Skin epidermis (tissue), 12 donors: Measurements from ENCODE around the gene MGMT.

Experiments used
- H3K27ac ChIP-seq, 21 experiments: fragments of 200-600 bp; sonication (generic) in 11 of 21; one replicate each; pipeline ENCODE4 v1.5.0; 2020; ENCODE audit warnings: mild to moderate bottlenecking in 3 of 21, inconsistent platforms in 2 of 21, moderate library complexity in 2 of 21
- H3K4me3 ChIP-seq, 7 experiments: fragments of 200-600 bp; sonication (generic) in 2 of 7; one replicate each; pipeline ENCODE4 v1.5.0; 2020; ENCODE audit warnings: inconsistent platforms in 2 of 7, mild to moderate bottlenecking in 2 of 7, moderate library complexity in 1 of 7

MGMT gene

DNA sequence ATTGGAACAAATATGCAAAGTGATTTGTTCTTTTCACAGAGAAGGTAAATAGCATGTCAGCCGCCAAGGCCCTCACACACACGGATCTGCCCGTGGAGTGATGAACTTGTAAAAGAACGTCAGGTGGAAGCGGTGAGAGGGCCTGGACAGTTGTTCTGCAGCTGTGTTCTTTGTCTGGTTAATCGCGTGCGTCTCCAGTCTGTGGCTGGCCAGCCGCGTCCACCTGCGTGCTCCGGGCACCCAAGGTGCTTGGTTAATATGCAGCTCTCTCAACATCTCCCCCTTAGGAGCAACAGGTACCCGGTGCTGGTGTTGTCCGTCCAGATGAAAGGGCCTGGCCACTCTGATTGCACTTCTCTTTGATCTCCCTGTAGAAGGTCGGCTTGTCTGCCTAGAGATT is 162.9 kb downstream of the MGMT start:
- H3K27ac ChIP-seq: no peak overlapping the region

DNA sequence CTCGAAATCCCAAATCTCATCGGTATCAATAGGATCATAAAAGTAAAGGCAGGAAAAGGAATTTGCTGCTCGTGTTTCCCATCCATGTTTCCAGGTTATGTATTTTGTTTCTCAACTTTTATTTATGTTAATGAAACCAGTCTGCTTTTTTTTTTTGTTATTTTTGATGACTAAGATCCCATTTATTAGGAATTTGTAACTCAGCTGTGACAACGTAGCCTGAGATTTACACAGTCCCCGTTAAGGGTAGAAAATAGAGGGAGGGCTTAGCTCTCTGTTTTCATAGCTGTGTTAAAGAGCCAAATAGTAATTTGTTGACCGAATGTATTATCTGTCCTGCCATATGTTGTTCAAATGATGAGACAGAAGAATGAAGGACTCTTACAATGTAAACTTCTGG is 164.0 kb downstream of the MGMT start:
- no peak overlapping the region for H3K27ac ChIP-seq
- no peak overlapping the region for H3K4me3 ChIP-seq

More for the DNA sequence above, 162.9 kb downstream of the MGMT start:
- no peak overlapping the region for H3K4me3 ChIP-seq

DNA sequence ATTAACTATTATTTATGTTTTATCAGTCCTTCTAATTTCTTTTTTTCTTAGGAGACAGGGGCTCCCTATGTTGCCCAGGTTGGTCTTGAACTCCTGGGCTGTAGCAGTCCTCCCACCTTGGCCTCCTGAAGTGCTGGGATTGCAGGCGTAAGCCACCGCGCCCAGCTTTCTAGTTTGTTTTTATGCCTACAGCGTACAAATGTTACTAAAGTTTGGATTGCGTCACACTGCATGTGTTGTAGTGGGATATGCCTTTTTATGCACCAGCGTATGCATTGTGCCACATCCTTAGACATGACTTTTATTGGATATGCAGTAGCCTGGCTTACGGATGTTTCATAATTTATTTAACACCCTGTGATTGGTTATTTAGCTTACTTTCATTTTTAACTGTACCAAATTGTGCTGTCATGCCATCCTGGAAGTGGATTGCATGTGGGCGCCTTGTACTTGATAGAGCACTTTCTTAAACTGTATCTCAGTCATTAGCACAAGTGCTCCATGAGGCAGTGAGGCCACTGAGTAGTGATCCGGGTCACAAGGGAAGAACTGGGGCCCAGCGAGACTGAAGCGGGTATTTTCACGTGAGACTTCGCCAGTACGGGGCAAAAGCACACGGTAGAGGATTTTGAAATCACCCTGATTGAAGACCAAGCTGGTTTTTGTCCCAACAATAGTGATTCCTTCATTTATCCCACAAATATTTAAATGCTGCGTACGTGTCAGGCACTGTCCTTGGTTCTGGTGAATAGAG is 165.0 kb downstream of the MGMT start:
- no peak overlapping the region for H3K4me3 ChIP-seq

DNA sequence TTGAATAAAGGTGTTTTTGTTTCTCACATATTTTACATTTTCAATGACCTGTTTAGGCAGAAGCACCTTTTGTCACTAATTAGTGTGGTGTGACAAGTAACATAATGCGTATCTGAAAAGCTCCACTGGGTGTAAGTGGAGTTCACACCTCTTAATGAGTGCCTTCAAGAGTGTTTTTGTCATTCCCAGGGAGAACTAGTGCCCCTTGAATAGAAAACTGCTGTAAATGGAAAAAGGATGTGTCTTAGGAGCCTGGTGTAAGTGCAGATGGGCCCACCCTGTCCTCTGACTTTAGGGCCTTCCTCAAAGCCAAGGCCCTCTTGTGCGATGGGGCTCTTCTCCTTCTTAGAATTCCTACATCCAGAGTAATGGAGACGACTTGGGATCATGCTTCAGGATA is 170.0 kb downstream of the MGMT start:
- H3K27ac ChIP-seq: no peak overlapping the region
- no peak overlapping the region for H3K4me3 ChIP-seq

More for the DNA sequence above, 165.0 kb downstream of the MGMT start:
- no peak overlapping the region for H3K27ac ChIP-seq

DNA sequence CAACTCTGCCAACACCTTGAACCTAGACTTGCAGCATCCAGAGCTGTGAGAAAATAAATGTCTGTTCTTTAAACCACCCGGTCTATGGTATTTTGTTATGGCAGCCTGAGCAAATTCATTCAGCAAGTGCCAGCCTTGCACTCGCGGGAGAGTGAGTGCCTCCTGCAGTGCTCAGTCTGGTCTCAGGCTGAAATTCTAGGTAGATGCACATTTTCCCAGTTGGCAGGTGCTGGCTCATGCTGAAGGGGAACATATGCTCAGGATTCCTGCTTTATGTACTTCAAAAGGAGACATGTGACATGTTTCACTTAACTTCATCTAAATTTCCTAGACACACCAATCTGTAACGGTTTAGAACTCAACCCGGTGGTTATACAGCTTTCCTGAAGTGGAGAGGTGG is 170.8 kb downstream of the MGMT start:
- Histone ChIP-seq H3K27ac (no peak overlapping the region), H3K4me3 (no peak overlapping the region)

DNA sequence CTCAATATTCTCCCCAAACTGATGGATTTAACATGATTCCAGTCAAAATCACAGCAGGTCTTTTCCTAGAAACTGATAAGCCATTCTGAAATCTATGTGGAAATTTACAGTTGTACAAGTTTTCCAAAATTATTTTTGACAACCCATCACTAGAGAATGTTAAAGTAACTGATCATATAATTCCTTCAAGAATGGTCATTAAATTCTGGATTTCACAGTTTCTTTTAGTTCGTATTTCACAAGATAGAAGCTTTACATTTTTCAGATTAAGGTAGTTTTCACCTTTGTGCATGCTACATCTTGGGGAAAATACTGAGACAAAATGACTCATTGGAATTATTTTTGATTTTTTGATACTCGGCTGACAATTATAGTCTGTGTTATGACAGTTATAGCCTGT is 174.3 kb downstream of the MGMT start:
- Histone ChIP-seq H3K27ac (no peak overlapping the region), H3K4me3 (no peak overlapping the region)

DNA sequence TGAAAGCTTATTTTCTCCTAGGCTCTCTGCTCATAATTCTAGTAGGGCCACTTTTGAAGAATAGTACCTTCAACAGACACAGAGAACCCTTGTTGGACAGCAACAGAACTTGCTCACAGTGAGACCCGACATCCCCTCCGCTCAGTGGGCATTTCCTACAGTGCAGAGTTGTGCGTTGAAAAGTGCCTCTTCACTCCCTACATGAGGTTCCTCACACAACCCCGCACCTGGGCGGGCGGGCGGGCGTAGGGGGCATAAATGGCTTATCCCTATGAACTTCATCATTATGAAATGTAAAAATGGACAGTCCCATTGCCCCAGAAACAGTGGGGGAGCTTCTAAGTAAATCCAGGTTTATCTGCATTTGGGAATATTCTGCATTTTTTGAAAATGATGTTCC is 174.9 kb downstream of the MGMT start:
- H3K27ac ChIP-seq: no peak overlapping the region
- no peak overlapping the region for H3K4me3 ChIP-seq

DNA sequence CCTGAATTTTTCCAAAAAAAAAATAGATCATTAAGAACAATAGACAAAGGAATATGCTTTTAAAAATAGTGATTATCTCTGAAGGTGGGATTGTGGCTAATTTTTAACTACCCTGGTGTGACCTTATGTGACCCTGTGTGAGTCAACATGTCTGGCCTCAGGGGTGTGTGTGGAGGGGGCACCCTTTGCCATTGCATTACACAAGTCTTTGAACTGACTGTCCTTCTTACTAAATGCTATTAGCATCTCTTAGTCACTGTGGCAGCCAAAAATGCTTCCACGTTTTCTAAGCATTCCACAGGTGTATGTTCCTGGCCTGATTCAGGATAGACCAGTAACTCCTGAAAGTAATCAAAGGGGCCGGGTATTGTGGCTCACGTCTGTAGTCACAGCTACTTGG is 175.4 kb downstream of the MGMT start:
- H3K4me3 ChIP-seq: no peak overlapping the region
- H3K27ac ChIP-seq: no peak overlapping the region

DNA sequence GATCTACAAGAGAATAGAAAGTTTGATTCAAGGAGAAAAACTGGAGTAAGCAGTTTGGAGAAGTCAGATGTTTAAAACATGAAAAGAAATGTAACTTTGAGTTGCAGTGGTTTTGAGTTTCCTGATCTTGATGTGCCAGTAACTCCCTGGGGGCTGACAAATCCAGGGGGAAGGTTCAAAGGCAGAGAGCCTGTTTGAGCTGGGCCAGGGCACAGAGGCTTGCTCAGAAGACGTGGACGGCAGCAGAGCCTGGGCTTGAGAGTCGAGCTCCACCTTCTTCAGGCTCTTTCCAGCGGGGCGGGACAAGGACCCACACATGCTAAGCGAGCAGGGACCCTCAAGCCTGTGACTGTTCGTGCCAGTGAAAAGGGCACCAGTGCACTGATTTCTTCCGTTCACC is 176.2 kb downstream of the MGMT start:
- no peak overlapping the region for H3K4me3 ChIP-seq
- no peak overlapping the region for H3K27ac ChIP-seq

DNA sequence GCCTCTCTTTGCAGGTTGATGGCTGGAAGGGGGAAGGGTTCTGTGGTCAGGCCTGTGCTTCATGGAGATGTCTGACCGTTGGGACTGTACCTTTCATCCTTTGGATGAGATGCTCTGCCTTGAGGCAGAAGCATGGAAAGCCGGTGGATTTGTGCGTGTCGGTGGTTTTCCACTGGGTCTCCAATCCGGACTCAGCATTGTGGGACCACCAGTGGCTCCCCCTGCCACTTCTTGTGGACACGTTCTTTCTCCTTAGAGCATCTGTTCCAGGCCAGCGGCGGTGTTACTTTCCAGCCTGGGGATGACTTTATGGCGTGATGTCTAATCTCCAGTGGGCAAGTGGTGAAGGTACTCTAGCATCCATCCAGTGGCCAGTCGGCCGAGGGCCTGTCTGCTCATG is 178.4 kb downstream of the MGMT start:
- no peak overlapping the region for H3K4me3 ChIP-seq
- H3K27ac ChIP-seq: no peak overlapping the region

DNA sequence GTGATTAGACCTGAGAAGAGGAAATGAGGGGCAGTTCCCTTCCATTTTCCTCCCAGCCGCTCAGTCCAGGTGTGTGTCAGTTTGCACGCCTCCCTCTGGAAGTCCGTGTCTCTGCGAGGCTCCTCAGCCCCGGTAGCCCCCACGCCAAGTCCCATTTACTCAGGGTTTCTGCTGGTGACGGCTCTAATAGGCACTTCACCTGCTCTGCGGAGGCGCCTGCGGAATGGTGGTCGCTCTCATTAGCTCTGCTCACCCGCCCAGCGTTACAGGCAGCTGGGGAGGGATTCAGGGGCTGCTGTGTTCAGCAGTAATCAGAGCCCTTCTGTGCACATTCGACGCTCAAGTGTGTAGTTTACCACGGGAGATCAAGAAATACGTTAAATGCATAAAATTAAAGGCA is 179.9 kb downstream of the MGMT start:
- Histone ChIP-seq H3K4me3 (no peak overlapping the region), H3K27ac (no peak overlapping the region)

DNA sequence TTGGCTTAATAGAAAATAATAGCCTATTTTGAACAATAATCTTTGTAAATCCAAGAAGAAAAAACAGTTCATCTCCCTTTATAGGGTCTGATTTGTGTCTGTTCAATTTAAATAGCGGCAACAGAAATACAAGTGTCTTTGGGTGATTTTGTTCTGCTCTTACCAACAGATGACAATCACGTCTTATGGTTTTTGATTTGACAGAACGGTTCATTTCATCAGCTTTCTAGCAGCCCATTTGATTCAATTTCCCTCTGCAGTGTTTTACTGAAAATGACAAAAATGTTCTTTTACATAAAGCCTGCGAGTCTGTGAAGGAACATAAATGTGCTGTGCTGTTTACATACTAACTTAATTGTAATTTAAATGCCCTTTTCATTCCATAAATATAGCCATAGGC is 180.5 kb downstream of the MGMT start:
- no peak overlapping the region for H3K27ac ChIP-seq
- no peak overlapping the region for H3K4me3 ChIP-seq

DNA sequence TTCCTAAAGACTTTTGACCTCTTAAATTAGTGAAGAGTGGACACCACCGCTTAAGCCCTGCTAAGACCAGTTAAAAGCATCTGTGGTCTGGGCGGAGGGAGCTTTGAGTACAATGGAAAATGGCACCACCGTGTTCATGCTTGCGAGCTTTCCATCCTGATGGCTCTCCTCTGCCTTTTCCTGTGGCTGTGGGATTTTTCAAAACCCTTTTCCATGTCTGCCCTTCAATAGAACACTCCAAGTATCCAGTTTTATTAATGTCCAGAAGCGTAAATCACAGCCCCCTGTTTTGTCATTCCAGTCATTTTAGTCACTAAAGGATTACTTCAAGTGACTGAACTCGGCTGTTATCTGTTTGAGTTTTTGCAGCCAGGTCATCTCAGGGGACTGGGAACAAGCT is 181.8 kb downstream of the MGMT start:
- no peak overlapping the region for H3K27ac ChIP-seq

DNA sequence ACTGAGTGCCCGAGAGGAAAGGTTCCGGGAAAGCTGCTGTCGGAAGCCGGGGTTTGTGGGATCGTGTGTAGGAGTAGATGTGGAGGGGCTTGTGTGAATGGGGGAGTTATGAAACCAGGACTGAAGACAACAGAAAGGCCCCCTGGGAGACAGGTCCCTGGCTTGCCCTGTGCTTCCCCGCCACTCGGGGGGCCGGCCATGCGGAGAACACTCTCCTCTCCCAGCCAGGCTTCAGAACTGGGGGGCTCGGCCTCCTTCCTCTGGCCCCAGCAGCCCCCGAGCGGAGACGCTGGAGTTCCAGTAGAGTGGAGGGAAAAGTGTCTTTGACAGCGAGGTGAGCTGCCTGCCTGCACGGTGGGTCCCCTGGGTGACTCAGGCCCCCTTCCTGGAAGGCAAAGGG is 185.0 kb downstream of the MGMT start:
- Histone ChIP-seq H3K27ac (no peak overlapping the region), H3K4me3 (no peak overlapping the region)

More for the DNA sequence above, 181.8 kb downstream of the MGMT start:
- no peak overlapping the region for H3K4me3 ChIP-seq

DNA sequence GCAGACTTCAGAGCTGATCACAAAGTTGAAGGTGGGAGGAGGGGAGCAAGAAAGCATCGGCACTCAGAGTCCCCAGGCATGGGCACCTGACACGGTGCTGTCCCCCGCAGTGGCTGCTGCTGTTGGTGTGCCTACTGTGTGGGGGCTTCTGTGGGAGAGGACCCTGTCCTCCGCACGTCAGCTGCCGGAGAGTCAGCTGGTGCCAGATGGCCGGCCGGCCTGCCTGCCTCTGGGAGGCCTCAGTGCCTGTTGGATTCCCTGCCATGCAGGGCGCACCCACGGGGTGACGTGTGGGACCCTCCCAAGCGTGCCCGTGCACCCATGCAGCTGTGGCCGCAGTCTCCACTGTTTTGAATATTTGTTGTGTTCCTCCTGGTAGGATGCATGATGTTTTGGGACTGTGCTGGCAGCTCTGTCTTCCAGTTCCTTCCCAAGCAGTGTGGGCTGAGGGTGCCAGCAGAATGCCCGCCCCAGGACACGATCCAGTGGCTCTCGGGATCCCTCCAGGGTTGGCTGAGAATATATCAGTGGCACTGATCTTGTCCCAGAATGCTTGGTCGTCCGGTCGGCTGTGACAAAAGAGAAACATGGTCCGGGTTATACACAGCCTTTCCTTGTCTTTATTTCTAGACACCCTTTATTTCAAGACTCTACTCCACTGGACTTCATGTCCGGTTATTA is 185.6 kb downstream of the MGMT start:
- no peak overlapping the region for H3K4me3 ChIP-seq
- H3K27ac ChIP-seq: no peak overlapping the region

DNA sequence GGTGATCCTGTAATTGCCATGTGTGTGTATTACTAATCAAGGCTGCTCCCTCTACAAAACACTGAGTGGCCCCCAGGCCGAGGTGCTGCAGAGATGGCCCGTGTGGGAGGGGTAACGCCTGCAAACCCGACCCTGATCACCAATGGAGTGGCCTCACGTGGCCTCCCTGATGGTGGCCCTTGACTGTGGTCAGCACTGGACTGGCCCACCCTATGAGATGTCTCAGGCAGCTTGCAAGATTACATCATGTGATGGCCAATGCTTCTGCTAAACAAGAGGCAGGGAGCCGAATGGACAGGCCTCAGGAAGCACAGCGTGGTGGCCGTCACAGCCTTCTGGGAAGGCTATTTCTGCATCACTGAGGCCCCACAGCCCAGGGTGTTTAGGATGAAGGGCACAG is 186.4 kb downstream of the MGMT start:
- Histone ChIP-seq H3K4me3 (no peak overlapping the region), H3K27ac (no peak overlapping the region)

DNA sequence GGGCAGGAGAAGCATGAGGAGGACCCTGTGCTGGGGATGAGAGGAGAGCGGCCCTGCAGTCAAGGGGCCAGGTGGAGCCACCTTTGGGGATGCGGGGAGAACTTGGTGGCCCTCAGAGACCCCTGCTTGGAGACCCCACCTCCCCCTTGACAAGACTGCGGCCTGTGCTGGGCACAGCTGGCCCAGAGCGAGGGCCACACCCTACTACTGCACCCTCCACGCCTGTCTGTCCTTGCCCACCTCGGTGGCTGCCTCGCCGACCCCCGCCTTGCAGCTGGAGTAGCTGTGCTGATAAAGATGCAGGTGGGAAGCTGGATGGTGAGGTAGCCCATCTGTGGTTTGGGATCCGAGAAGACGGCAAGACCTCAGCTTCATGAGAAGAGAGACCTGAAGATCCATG is 186.8 kb downstream of the MGMT start:
- no peak overlapping the region for H3K27ac ChIP-seq
- H3K4me3 ChIP-seq: no peak overlapping the region

DNA sequence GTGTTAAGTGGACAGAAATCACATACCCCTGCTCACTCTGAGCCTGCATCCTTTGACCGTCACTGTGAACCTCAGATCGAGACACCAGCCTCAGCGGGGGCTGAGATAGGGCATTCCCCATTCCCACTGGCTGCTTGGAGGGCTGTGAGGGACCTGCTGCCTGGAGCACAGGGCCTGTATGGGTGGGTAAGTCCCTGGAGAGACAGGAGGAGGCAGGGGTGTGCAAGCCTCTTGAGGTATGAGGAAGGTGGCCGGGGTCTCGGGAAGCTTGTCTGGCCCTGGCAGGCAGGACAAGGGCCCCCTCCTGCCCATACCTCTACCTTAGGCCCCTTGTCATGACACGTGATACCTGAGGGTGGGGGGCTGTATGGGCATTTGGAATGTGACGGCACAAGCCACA is 187.4 kb downstream of the MGMT start:
- Histone ChIP-seq H3K27ac (no peak overlapping the region), H3K4me3 (no peak overlapping the region)

DNA sequence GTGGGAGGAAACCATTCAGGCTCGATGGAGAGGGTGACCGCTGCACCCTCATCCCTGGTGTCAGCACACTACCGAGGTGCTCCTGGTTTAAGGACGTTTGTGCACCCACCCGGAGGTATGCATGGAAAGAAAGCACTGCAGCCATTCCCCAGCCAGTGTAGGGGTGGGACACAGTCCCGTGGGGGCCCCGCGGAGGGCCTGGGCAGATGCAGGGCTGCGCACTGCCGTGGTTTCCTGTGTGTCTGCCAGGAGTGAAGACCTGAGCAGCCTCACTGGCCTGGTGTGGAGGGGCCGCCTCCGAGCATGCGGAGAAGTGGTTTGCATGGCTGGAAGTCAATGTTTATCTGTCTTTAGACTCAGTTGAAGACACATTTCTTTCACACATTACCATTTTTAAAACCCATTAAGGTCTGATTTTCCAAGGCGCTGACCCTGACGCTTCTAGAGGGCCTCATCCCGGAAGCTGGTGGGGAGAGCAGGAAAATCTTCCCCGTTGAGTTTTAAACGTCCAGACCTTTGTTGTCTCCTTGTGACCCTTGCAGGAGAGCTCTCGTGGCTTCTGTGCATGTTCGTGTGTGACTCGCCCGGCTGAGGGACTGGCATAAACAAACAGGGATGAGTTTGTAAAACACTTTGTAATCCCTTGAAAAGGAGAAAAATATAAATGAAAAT is 188.1 kb downstream of the MGMT start:
- Histone ChIP-seq H3K27ac (no peak overlapping the region), H3K4me3 (no peak overlapping the region)

DNA sequence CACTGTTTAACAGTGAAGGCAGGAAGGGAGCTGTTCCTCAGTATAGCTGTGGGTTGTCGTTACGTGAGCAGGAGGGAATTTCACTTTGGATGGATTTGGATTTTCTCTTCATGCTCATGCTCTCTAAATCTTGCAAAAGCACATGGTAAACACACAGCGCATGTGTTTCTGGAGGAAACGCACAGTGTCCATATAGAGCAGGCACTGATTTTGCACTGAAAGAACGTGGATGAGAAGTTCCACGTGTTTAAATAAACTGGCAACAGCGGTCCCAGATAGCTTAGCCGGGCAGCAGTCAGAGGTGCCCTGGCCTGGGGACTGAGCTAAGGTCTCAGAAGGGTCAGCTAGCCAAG is 188.6 kb downstream of the MGMT start:
- no peak overlapping the region for H3K4me3 ChIP-seq

DNA sequence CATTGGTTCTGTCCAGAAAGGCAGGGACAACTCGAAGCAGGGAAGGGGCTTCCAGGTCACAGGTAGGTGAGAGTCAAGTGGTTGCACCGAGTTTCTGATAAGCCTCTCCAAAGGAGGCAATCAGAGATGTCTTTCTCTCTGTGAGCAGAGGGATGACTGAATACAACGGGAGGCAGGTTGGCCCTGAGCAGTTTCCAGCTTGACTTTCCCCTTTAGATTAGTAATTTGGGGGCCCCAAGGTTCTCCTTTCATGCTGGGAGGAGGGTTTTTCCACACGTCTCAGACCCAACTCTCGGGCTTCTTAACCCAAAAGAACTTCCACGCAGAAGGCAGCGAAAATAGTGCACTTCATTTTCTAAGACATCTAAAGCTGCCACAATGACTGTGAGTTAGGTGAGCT is 189.6 kb downstream of the MGMT start:
- no peak overlapping the region for H3K4me3 ChIP-seq
- no peak overlapping the region for H3K27ac ChIP-seq

More for the DNA sequence above, 188.6 kb downstream of the MGMT start:
- no peak overlapping the region for H3K27ac ChIP-seq
